Frontal cortex (tissue), 4 donors: ENCODE measurements around the gene RRM1. TPM values are rescaled to one million over a fixed set of nuclear protein-coding genes. Genes with fewer than 3 reads are reported as not detected.

Experiments used
- DNase-seq, 2 donors: peaks; one replicate each; pipeline ENCODE4 v3.0.0; 2012; ENCODE audit warnings: low spot score in 2 of 2
- FAIRE-seq: peaks from 2 replicates; lab custom pipeline; 2012; peaks lifted over from hg19 to GRCh38; lab: Jason Lieb, UNC
- total RNA-seq: library from RNA; depleted of rRNA; stranded (reverse); fragments of >200 nt; gene quantifications from one replicate; pipeline ENCODE4 v1.2.3, GENCODE V29; 2014
- donor health status: control.
- donor health status: control.
- donor health status: control.

RRM1 gene
- total RNA-seq, 1 donor from 2014 or later = 77.5 TPM

DNA sequence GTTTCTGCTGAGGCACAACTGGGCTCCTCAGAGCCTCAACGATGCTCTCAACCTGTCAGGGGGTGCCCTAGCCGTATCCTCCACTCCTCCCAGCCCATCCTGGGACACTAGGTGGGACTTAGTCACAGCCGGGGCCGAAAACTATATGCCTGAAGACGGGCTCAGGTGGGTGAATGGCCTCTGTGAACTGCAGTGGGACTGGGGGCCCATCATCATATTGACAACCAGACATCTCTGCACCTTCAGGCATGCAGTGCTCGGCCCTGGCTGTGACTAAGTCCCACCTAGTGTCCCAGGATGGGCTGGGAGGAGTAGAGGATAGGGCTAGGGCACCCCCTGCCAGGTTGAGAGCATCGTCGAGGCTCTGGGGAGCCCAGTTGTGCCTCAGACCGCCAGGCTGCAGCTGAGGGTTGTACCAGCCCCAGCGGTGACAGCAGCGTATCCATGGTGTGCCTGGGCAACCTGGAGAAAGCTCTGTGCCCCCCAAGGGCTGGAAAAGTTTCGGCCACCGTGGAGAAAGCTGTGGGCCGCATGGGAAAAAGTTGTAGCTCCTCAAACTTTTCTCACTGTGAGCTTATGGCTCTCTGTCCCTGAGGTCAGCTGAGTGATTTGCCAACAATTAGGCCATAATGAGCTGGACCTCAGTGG lies 88.9 kb downstream of the RRM1 start:
- FAIRE-seq (no peak), DNase-seq (no peak)

DNA sequence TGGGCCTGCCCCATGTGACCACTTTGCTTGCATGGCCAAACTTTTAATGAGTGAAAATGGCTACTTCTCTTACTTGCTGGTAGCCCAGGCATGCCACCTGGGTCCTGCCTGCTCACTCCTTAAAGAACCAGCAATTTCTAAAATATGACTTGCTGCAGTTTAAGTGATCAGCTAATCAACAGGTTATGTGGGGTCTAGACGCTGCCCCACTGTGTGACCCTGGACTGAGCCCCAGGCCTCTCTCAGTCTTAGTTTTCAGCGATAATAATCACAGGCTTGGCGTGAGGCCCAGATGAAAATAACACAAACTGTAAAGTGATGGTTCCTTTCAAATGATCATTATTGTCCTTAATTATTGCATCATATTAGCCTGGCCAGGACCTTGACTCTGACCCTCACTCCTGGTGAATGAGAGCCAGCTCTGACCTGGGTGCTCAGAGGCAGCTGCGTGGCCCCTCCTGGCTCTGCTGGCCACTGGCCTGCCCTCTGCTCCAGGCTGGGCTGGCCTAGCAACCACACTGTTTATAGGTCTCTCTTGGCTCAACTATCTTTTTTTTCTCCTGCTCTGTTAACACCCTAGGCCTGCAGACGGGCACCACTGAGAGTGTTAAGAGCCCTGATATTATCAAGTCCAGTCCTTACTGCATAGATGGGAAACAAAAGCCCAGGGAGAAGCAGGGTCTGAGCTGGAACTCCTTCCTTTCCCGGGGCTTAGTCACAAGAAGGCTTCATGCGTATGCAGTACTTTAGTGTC lies 89.7 kb downstream of the RRM1 start:
- FAIRE-seq = no peak
- DNase-seq = no peak

DNA sequence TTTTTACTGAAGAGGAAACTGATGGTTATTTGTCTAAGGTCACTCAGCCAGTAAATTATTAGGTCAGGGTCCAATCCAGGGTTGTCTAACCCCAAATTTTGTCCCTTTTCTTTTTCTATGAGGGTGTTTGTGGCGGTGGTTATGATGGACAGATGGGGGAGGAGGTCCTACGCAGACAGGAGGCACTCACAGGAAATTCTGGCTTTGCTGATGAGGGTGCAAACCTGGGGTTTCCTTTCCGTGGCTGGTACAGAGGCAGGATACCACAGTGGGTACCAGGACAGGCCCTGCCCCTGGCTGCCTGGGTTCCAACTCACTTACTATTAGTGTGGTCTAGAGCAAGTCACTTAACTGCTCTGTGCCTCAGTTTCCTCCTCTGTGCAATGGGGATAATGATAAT lies 91.0 kb downstream of the RRM1 start:
- DNase-seq = no peak
- no peak for FAIRE-seq

DNA sequence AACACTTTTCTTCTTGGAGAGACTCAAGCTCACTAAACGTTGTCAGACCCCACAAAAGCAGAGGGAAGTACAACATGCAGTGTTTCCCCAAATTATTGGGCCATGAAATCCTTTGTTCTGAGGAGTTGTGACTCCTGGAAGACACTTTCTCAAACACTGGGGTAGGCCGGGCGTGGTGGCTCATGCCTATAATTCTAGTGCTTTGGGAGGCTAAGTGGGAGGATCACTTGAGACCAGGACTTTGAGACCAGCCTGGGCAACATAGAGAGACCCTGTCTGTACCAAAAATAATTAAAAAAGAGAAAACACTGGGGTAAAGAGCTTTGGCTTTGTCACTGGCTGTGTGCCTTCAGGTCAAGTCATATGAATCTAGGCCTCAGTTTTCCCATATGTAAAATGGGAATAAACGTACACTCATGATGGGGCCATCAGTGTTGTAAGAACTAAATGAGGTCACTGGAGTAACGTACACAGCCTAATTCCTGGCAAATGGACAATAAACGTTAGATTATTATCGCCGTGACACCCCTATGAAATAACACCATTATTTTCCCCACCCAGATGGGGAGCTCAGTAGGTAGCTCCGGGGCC lies 92.0 kb downstream of the RRM1 start:
- FAIRE-seq (no peak), DNase-seq (no peak)

DNA sequence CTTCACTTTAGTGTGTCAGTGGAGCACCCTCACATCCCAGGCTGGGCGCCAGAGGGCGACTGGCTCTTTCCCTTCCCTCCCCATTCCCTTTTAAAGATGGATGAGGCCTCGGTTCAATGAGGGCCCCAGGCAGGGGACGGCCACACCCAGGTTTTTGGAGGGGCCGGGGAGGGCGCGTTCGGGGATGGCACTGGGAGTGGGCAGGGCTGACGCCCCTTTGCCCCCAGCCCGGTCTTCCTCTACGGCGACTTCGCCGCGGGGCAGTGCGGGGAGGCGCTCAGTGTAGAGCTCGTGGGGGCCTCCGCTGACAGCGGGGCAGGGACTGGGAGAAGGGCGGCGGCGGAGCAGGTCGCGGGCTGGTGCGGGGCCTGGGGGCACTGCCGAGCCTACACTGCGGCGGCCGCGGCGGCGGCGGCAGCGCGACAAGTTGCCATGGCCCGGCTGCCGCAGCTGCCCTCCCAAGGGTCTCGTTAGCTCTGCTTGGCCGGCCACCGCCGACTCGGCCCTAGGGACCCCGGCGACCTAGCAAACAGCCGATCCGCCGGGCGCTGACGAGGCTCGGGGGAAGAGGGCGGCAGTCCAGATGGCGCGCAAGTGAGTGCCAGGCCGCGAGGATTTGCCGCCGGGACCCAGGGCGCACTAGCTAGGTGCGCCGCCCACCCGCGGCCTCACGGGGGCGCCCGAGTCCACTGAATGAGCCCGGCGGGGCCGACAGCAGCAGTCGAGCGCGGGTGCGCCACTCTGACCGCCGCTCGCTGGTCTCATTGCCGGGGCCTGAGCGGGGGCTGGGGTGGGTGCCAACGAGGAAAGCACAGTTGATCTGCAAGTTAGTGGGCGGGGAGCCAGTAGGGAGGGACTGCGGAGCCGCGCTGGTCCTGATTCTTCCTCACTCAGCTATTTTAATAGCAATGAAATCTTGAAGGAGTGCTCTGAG lies 92.7 kb downstream of the RRM1 start:
- DNase-seq (peak; percentile 81 to 87), FAIRE-seq (no peak)

Other genes starting within 250 kb of the RRM1 start
- gene STIM1, start 239.1 kb upstream of the RRM1 start, total RNA-seq = 16.3 TPM